GM19043 (cell line): Measurements from ENCODE around the gene FAM193A.
"Not testable (repeated sequence)": the region's sequence is repeated elsewhere in the genome, so short reads cannot be mapped to it uniquely, and the experiment has no call there.

Experiments
- ATAC-seq: cut with Tn5 transposase; IDR thresholded peaks from one replicate; pipeline ENCODE4 v1.9.1; 2021; ENCODE audit warnings: low read depth; ENCODE audit not compliant: unreplicated experiment

The FAM193A gene

GRCh38 chr4:2572866-2573265 lies 36.4 kb downstream of the FAM193A start:
- ATAC-seq, result no peak

DNA sequence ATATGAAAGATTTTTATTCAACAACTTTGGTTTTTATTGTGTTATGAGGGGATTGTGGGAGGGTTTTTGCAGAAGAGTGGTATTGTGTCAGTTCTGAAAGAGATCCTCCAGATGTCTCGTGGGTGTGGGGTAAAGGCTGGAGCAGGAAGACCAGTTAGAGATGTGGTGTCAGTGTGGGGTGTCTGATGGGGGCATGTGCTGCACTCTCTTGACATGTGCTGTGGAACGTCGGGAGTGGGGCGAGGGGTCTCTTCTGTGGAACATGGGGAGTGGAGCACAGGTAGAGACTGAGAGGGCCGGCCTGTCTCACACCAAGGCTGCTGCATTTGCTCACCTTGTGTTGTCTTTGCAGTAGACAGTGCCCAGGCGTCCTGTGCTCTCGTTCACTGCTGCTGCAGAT lies 37.6 kb downstream of the FAM193A start:
- no peak for ATAC-seq

DNA sequence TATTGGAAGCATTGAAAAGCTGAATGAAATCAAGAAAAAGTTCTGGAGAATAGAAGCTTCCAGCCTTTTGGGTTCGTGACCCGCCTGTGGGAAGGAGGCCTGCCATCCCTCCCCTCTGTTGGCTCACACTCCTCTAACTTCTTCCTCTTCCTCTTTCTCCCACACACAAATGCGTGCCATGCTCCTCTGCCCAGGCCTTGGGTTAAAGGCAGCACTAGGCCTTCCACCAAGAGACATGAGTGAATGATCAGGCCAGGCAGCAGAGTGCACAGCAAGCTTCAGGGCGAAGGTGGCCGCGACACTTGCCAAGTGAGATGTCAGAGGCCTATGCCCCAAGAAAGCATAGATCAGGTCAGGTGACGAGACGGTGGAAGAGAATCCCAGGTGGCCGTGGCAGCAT lies 38.4 kb downstream of the FAM193A start:
- no peak for ATAC-seq

DNA sequence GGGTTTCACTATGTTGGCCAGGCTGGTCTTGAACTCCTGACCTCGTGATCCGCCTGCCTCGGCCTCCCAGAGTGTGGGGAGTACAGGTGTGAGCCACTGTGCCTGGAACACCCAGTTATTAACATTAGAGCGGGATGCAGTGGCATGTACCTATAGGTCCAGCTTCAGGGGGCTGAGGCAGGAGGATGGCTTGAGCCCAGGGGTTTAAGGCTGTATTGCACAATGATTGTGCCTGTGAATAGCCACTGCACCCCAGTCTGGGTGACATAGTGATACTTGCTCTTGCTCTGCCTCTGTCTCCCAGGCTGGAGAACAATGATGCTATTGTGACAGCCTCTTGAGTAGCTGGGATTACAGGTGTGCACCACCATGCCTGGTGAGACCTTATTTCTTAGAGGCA lies 39.8 kb downstream of the FAM193A start:
- ATAC-seq, result no peak

DNA sequence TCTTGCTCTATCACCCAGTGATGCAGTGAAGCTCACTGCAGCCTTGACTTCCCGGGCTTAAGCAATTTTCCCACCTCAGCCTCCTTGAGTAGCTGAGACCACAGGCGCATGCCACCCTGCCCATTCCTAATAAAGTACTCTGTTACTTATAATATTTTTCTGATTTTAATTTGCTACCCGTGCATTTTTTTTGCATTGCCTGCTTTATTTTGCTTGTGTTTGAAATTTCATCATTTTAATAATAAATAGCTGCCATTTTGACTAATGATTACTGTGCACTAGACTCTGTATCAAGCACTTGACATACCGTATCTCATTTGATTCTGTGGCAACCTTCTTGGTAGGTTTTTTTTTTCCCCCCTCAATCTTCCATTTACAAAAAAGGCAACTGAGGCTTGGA lies 41.7 kb downstream of the FAM193A start:
- ATAC-seq, result no peak

DNA sequence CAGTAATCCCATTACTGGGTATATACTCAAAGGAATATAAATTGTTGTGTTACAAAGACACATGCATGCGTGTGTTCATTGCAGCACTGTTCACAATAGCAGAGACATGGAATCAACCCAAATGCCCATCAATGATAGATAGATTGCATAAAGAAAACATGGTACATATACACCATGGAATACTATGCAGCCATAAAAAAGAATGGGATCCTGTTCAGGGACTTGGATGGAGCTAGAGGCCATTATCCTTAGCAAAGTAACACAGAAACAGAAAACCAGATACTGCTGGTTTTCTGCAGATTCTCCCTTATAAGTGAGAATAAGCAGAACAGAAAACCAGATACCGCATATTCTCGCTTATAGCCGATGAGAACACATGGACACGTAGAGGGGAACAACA lies 43.5 kb downstream of the FAM193A start:
- ATAC-seq, result no peak

DNA sequence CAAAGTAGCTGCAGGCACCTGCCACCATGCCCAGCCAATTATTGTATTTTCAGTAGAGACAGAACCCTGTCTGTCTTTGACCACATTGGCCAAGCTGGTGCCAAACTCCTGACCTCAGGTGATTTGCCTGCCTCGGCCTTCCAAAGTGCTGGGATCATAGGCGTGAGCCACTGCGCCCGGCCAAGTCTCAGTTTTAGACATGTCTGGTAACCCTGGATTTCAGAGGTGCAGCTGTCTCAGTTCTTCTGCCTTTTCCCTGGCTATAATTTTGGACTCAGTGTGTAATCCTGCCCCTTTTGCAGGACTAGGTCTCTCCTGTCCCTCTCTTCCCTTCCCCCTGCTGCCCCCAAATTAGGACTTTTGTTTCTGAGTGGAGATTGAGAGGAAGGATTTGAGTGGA lies 46.6 kb downstream of the FAM193A start:
- no peak for ATAC-seq

DNA sequence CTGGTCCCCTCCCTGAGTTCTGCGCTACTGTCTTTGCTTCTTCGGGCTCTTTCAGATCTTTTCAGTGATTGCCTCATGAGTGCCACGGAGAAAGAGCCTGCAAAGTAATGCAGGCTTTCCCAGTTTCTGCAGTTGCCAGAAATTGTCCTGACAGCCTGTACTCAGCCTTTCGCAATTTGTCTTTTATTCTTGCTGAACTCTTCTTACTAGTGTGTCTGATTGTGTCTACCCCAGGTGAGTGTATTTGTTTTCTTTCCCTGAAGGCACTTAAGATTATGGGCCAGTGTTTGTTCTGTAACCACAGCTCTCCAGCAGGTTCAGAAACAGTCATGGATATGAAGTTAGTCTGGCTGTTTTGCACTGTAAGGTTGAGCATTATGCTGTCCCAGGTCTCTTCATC lies 47.1 kb downstream of the FAM193A start:
- no peak for ATAC-seq

- no peak for ATAC-seq
Observed at GRCh38 chr4:2586502-2586901, 50.1 kb downstream of the FAM193A start.

DNA sequence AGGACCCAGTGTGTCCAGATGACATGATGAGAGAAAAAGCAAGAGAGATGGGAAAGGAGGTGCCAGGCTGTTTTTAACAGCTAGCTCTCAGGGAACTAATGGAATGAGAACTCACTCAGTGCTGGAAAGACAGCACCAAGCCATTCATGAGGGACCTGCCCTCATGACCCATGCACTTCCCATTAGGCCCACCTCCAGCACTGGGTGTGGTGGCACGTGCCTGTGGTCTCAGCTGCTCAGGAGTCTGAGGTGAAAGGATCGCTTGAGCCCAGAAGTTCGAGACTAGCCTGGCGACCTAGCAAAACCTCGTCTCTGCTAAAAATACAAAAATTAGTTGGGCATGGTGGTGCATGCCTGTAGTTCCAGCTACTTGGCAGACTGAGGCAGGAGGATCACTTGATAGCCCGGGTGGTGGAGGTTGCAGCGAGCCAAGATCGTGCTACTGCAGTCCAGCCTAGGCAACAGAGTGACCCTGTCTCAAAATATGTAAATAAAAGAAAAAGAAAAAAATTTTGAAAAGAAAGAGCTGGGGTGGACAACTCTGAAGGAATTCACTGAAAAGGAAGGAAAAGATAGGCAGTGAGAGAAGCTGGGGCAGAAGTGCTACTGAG lies 50.9 kb downstream of the FAM193A start:
- ATAC-seq, result no peak

GRCh38 chr4:2588259-2588658 lies 51.8 kb downstream of the FAM193A start:
- no peak for ATAC-seq

DNA sequence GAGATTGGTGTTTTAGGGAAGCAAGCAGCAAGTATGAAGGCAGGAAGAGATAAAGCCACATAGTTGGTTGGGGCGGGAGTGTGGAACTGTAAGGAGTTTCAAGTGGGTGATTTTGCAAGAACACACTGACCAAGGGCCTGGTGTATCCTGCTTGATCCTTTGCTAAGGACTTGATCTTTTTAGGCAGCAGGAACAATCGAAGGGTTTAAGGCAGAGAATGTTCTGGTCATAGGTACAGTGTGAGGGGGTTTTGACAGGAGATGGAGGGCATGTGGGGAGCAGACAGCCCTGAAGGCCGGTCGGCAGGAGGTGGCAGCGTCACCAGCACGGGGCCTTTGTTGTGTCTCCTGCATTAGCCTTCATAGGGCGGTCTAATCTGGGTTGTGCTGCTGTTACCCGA lies 54.7 kb downstream of the FAM193A start:
- no peak for ATAC-seq

GRCh38 chr4:2592014-2592413 lies 55.6 kb downstream of the FAM193A start:
- not testable (repeated sequence) for ATAC-seq

- no peak for ATAC-seq
Observed at GRCh38 chr4:2592572-2592971, 56.1 kb downstream of the FAM193A start.

GRCh38 chr4:2593003-2593402 lies 56.6 kb downstream of the FAM193A start:
- no peak for ATAC-seq

- no peak for ATAC-seq
Observed at GRCh38 chr4:2595436-2595835, 59.0 kb downstream of the FAM193A start.

- ATAC-seq, result no peak
Observed at GRCh38 chr4:2595952-2596552, 59.6 kb downstream of the FAM193A start.

DNA sequence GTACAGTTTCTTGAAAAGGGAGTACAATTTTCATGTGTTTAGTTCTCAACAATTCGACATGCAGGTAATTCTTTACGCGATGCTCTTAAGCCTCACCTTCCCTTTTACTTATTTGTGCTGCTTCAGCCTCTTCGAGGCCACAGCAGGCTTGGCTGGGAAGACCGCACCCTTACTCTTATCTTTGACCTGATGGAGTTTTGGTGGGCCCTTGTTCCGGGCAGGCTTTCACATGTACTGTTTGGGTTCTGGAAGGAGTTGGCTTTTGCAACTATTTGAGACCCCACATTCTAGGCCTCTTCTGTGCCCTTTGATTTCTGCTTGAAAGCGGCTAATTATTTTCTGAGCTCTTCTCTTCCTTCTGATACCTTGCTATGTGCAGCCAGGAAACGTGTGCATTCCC lies 60.2 kb downstream of the FAM193A start:
- ATAC-seq, result no peak

DNA sequence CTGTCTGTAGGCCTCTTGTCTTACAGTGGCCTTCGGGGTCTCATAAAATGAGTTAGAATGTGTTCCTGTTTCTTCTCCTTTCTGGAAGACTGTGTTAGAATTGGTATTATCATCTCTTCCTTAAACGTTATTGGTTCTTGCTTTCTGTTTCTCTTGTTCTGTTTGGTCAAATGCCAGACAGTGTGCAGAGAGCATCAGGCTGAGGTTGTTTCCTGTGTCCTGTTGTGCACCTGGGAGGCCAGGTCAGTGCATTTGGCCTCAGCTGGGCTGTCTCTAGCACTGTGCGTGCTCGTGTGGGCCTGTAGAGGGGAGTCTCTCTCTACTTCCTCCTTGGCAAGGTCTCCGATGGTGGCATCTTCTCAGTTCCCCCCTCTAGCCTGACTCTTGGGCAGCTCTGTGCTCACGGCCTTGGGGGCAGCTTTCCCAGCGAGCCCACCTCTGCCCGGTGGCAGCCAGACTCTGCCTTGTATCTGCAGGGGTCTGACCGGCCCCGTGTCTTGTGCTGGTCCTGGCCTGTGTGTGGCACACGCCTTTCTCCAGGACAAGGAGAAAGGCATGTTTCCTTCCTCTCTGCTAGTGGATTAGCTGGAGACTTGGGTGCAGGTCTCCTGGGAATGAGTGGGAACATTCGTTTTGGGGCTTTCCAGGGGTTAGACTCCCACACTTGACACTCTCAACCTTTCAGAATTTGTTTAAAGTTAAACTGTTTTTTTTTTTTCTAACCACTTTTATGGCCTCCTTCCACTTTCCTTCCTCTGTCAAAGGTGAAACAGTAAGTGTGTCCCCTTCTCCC lies 62.3 kb downstream of the FAM193A start:
- ATAC-seq, result peak; percentile 87

DNA sequence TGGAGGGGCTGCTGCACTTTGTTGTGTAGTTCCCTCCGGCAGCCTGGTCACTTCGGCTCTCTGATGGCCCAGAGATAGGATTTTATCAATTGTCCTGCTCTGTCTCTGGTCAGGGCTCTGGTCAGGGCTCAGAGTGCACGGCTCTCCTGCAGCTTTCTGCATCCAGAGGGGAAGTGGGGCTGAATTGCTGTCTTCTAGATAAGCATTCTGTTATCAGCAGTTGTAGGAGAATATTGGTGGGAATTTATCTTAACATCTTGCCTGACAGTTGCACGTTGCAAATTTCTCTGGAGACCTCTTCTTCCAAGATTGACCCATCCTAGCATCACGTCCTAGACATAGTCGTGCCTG lies 62.8 kb downstream of the FAM193A start:
- ATAC-seq, result no peak

GRCh38 chr4:2600878-2601277 lies 64.4 kb downstream of the FAM193A start:
- no peak for ATAC-seq

- ATAC-seq, result no peak
Observed at GRCh38 chr4:2604614-2605013, 68.2 kb downstream of the FAM193A start.
